Measurements from ENCODE around the gene FUT9. TPM values are rescaled to one million over a fixed set of nuclear protein-coding genes. Genes with fewer than 3 reads are reported as not detected.
"Not testable (repeated sequence)": the region's sequence is repeated elsewhere in the genome, so short reads cannot be mapped to it uniquely, and the experiment has no call there.

Gene FUT9
- total and polyA plus RNA-seq, 2 experiments from 2014 or later = 2.1 to 6.8 TPM

GRCh38 chr6:96260787-96261430 lies 245.1 kb downstream of the FUT9 start:
- H3K4me3 ChIP-seq; DNase-seq (ENCODE audit: low spot score); H3K36me3 Mint-ChIP-seq (ENCODE audit: low read depth); H3K27me3 ChIP-seq (ENCODE audit: insufficient read depth); H3K9me2 ChIP-seq (ENCODE audit: insufficient read depth); H3K4me2 ChIP-seq; H3K36me3 ChIP-seq (ENCODE audit: insufficient read depth); H3F3A ChIP-seq (replicated peaks; ENCODE audit: low read depth); H2AFZ ChIP-seq; H4K20me1 ChIP-seq (replicated peaks; ENCODE audit: insufficient read depth); H3K4me1 ChIP-seq (ENCODE audit: insufficient read depth); H3K4me1 Mint-ChIP-seq; H3K4me3 Mint-ChIP-seq; H3K27me3 Mint-ChIP-seq (ENCODE audit: insufficient read depth, low read depth, poor library complexity); H3K27ac Mint-ChIP-seq; H3K27ac ChIP-seq (ENCODE audit: low read depth); H3K9me3 Mint-ChIP-seq; ATAC-seq; H3K79me2 ChIP-seq (replicated peaks; ENCODE audit: insufficient read depth): not testable (repeated sequence)

Data from GM23338 (cell line).